Nucleus accumbens (tissue), 56 donors: ENCODE results near the gene CENPM.

ENCODE experiments used
- DNase-seq, 56 donors: peaks; one replicate each; lab custom pipeline; 2025; lab: John Stamatoyannopoulos, UW

Gene CENPM

DNA sequence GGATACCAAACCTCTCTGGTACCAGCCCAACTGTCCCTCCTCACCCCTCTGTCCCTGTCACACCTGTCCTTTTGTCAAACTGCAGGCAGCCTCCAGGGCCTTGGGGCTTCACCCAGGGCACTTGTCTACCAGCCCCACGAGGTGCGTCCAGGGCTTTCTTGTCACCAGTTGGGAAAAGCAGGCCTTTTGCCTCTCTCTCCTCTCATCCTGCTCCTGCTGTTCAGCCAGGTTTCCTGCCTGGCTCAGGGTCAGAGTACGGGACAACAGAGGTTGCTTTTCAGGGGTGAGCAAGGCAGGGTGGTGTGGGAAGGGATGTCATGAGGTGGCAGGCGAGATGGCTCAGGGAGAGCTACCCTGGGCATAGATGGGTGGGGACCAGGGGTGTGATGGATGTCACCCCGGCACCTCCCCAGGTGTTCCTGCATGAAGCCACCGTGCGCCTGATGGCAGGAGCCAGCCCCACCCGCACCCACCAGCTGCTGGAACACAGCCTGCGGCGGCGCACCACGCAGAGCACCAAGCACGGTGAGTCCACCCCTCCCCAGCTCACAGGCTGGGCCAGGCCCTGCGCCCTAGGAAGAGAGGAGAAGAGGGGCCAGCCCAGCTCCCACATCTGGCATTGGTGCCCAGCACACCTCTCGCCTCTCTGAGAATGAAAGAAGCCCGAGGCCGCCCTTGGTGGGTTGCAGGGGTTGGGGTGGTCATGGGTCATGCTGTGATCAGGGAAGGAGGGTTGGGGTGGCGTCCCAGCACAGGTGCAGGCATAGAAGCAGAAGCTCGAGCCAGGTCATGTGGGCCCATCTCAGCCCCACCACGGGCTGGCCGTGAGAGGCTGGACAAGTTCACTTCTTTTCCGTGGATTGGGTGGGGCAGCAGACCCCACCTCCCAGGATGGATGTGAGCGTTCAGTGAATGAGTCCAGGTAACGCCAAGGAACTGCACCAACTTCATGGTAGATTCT is 42.2 kb downstream of the CENPM start:
- DNase-seq: no peak

DNA sequence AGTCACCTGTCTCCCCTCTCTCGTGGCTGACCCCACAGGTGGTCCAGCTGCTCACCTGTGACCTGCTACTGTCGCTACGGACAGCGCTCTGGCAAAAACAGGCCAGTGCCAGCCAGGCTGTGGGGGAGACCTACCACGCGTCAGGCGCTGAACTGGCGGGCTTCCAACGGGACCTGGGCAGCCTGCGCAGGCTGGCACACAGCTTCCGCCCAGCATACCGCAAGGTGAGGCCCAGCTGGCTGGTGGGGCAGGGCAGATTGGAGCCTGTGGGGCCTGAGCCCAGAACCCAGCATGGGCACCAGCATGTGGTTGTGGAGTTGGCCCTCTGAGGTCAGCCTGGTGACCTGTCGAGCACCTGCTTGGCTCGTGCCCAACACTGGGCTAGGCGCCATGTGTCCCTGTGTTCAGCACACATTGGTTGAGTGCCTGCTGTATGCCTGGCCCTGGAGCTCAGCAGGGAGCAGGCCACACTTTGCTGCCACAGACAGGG is 44.0 kb downstream of the CENPM start:
- no peak for DNase-seq

DNA sequence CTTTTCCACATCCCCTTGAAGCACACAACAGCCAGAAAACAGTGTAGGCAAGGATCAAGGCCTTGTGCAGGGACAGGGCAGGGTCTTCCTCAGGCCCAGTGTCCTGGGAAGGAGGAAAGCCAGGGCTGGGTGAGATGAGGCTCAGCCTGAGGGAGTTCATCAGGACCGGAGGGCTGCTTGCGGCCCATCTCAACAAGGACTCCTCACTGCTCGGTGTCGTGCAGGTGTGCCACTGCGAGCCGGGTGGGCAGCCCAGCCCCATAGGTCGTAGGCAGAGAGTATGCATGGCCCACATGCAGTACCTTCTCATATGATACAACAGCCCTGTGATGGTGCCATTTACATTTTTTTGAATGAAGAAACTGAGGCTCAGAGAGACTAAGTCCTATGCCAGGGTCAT is 44.9 kb downstream of the CENPM start:
- DNase-seq: no peak

DNA sequence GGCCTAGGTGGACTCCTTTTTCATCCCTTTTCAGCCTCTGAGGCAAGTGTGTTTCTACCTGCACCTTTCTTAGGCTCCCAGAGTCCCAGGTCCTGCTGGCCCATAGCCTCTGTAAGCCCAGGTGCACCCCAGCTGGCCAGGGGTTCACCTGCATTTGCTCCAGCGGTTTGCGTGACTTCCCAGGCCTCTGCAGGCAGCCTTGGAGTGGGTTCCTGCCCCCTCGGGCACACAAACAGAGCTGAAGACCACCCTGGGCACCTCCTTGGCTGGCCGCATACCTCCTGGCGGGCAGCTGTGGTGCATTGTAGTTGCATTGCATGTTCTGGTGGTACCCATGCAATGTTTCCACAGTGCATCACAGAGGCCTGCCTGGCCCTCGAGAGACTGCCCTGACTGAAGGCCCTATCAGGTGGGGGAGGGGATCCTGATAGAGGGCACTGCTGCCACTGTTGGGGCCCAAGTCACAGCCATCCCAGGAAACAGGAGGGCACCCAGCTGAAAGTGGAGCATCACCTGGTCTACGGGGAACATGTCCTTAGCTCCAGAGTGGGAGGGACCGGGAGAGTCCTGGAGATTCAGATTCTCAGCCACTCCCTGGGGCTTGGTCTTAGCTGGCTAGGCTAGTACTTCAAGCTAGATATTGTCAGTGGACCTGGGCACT is 46.2 kb downstream of the CENPM start:
- no peak for DNase-seq

GRCh38 chr22:41899992-41900651 is 46.8 kb downstream of the CENPM start:
- DNase-seq: no peak

DNA sequence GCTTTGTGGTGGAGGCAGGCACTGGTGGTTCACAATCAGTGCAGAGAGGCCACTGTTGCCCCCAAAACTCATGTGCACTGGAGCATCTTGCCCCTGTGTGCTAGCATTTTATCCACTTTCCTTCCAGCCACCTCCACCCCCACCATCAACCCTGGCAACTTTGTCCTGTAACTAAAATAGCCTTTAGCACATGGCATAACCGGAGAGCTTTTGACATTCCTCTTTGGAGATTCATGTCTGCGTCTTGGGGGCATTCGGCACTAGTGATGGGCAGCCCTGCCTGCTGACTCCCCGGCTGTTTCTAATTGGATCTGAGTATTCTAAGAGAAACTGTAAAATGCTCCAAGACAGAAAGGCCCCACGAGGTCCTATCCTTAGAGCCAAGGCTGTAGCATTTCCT is 47.8 kb downstream of the CENPM start:
- DNase-seq: no peak

- DNase-seq: no peak
These were observed 48.3 kb downstream of the CENPM start for GRCh38 chr22:41898645-41899044.

GRCh38 chr22:41893591-41894375 is 53.2 kb downstream of the CENPM start:
- no peak for DNase-seq

GRCh38 chr22:41892721-41893120 is 54.2 kb downstream of the CENPM start:
- DNase-seq: no peak

DNA sequence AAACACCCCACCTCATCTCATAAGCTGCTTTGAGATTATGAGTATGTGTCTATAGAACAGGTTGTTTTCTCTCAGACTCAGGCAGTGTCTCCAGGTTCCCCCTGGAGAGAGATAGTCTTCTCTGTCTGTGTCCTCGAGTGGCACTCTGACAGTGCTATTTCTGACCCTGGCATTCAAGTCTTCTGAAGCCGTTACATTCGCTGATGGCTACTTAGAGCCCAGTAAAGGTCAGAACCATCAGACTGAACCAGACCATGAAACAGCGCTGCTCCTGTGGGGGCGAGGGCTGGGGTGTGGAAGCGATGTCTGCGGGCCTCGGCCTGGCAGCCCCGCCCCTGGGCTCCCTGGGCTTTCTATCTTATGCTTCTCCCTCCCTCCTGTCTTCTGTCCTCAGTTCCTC is 55.5 kb downstream of the CENPM start:
- DNase-seq: no peak
